B cell (primary cell): ENCODE data around the gene PAK4.

ENCODE experiments used
- CTCF ChIP-seq: fragments of 200-600 bp; IDR thresholded peaks from one replicate; pipeline ENCODE4 v1.8.0; 2022; ENCODE audit warnings: antibody characterized with exemption, mild to moderate bottlenecking
- EZH2 ChIP-seq: IDR thresholded peaks from 2 replicates; pipeline ENCODE4 v1.6.1; 2012; ENCODE audit warnings: borderline replicate concordance, low read depth, mild to moderate bottlenecking, moderate library complexity, low read length; ENCODE audit not compliant: insufficient read depth, poor library complexity, severe bottlenecking

- no peak for TF ChIP-seq CTCF
- TF ChIP-seq EZH2, result no peak
These were observed 6.9 kb downstream of the PAK4 start for GRCh38 chr19:39132344-39132969.
